ENCODE results near the gene HOXC10.

GRCh38 chr12:53998110-53998899, 13.4 kb downstream of the HOXC10 start:
- no peak for TF ChIP-seq CTCF (IDR thresholded peaks at IDR 0.05; ENCODE audit: low read depth, low read length)
- TF ChIP-seq EZH2phosphoT487 (IDR thresholded peaks at IDR 0.05; ENCODE audit: low read depth) = no peak
